Mesendoderm (in vitro differentiated cells): ENCODE results near the gene ENTPD3.

ENCODE experiments used
- DNase-seq: peaks from one replicate; pipeline ENCODE4 v3.0.0; 2013
- H2AK5ac ChIP-seq: 2 replicates; pipeline ENCODE4 v1.6.1; 2013; ENCODE audit warnings: low read length, inconsistent platforms
- H2BK120ac ChIP-seq: 2 replicates; pipeline ENCODE4 v1.6.1; 2013; ENCODE audit warnings: low read depth, mild to moderate bottlenecking, low read length, moderate library complexity, mixed read lengths
- H2BK15ac ChIP-seq: replicated peaks from 2 replicates; pipeline ENCODE4 v1.6.1; 2013; ENCODE audit warnings: low read depth, mild to moderate bottlenecking, moderate library complexity
- H2BK5ac ChIP-seq: 2 replicates; pipeline ENCODE4 v1.6.1; 2013; ENCODE audit warnings: low read length, inconsistent platforms
- H3K18ac ChIP-seq: 2 replicates; pipeline ENCODE4 v1.6.1; 2013; ENCODE audit warnings: mild to moderate bottlenecking, low read length, mixed read lengths
- H3K23ac ChIP-seq: one replicate; pipeline ENCODE4 v1.6.1; 2013; ENCODE audit warnings: low read length
- H3K27ac ChIP-seq: 2 replicates; pipeline ENCODE4 v1.5.1; 2013; ENCODE audit warnings: low read depth, mild to moderate bottlenecking, inconsistent platforms, low read length, moderate library complexity
- H3K27me3 ChIP-seq: 2 replicates; pipeline ENCODE4 v1.6.1; 2013; ENCODE audit warnings: low read length, control low read depth, mild to moderate bottlenecking, inconsistent platforms; ENCODE audit not compliant: insufficient read depth, poor library complexity
- H3K36me3 ChIP-seq: 2 replicates; pipeline ENCODE4 v1.6.1; 2013; ENCODE audit warnings: low read length, inconsistent platforms; ENCODE audit not compliant: control insufficient read depth, insufficient read depth
- H3K4ac ChIP-seq: one replicate; pipeline ENCODE4 v1.6.1; 2013; ENCODE audit warnings: low read depth, mild to moderate bottlenecking, low read length, moderate library complexity
- H3K4me1 ChIP-seq: 2 replicates; pipeline ENCODE4 v1.6.1; 2013; ENCODE audit warnings: low read depth, low read length, inconsistent platforms; ENCODE audit not compliant: control insufficient read depth
- H3K4me2 ChIP-seq: 2 replicates; pipeline ENCODE4 v1.6.1; 2013; ENCODE audit warnings: low read length
- H3K4me3 ChIP-seq: 2 replicates; pipeline ENCODE4 v1.5.1; 2013; ENCODE audit warnings: mild to moderate bottlenecking, low read length
- H3K56ac ChIP-seq: one replicate; pipeline ENCODE4 v1.6.1; 2013; ENCODE audit warnings: low read length
- H3K79me1 ChIP-seq: 2 replicates; pipeline ENCODE4 v1.6.1; 2013; ENCODE audit warnings: low read length, inconsistent platforms
- H3K79me2 ChIP-seq: 2 replicates; pipeline ENCODE4 v1.6.1; 2013; ENCODE audit warnings: mild to moderate bottlenecking, low read length; ENCODE audit not compliant: control insufficient read depth, insufficient read depth
- H3K9ac ChIP-seq: 2 replicates; pipeline ENCODE4 v1.6.1; 2013; ENCODE audit warnings: low read length, inconsistent platforms
- H4K5ac ChIP-seq: one replicate; pipeline ENCODE4 v1.6.1; 2013; ENCODE audit warnings: low read length
- H4K8ac ChIP-seq: one replicate; pipeline ENCODE4 v1.6.1; 2013; ENCODE audit warnings: low read depth, mild to moderate bottlenecking, control low read depth, low read length, moderate library complexity
- WGBS: extraction: QIAGEN DNeasy Blood & Tissue Kit; methylation state at CpG from one replicate; pipeline ENCODE4 v1.1.7; 2013; ENCODE audit warnings: low lambda C conversion rate, missing lambda C conversion rate; ENCODE audit not compliant: insufficient coverage; ENCODE audit errors: extremely low coverage; 5-methylcytosine and 5-hydroxymethylcytosine counted together

ENTPD3 gene

GRCh38 chr3:40463579-40463978 lies 76.6 kb downstream of the ENTPD3 start:
- peaks cover 7% of the 10 kb centered on the region for H3K36me3 ChIP-seq
- no CpG with 5 or more reads among the region's 2 CpGs for WGBS

GRCh38 chr3:40464339-40465110 lies 77.5 kb downstream of the ENTPD3 start:
- no peak overlapping the region for H3K4me3 ChIP-seq
- no peak overlapping the region for H3K4me2 ChIP-seq
- no peak overlapping the region for H2BK120ac ChIP-seq
- no peak overlapping the region for H3K56ac ChIP-seq
- no peak overlapping the region for H4K8ac ChIP-seq
- H2BK5ac ChIP-seq, result no peak overlapping the region
- H3K9ac ChIP-seq, result no peak overlapping the region
- H3K4me1 ChIP-seq, result no peaks in the 10 kb centered on the region
- no peak for DNase-seq
- no peak overlapping the region for H2BK15ac ChIP-seq
- H3K27ac ChIP-seq, result no peak overlapping the region
- no peak overlapping the region for H3K18ac ChIP-seq
- WGBS, result no CpG with 5 or more reads among the region's 9 CpGs
- H3K4ac ChIP-seq, result no peak overlapping the region
- H3K23ac ChIP-seq, result no peak overlapping the region
- peaks cover 4% of the 10 kb centered on the region for H3K79me1 ChIP-seq
- no peak overlapping the region for H2AK5ac ChIP-seq
- no peaks in the 10 kb centered on the region for H3K27me3 ChIP-seq
- peaks cover 5% of the 10 kb centered on the region for H3K79me2 ChIP-seq
- H4K5ac ChIP-seq, result no peak overlapping the region
- H3K36me3 ChIP-seq, result peaks cover 4% of the 10 kb centered on the region

More at GRCh38 chr3:40463579-40463978, 76.6 kb downstream of the ENTPD3 start:
- no peak overlapping the region for H4K8ac ChIP-seq
- no peak overlapping the region for H3K4me3 ChIP-seq
- no peak overlapping the region for H2BK15ac ChIP-seq
- H3K9ac ChIP-seq, result no peak overlapping the region
- H4K5ac ChIP-seq, result no peak overlapping the region
- H2BK5ac ChIP-seq, result no peak overlapping the region
- no peak overlapping the region for H2BK120ac ChIP-seq
- no peaks in the 10 kb centered on the region for H3K27me3 ChIP-seq
- H3K4ac ChIP-seq, result no peak overlapping the region
- H3K56ac ChIP-seq, result no peak overlapping the region
- H3K4me1 ChIP-seq, result no peaks in the 10 kb centered on the region
- DNase-seq, result no peak
- H3K23ac ChIP-seq, result no peak overlapping the region
- H3K4me2 ChIP-seq, result no peak overlapping the region
- no peak overlapping the region for H3K27ac ChIP-seq
- H3K18ac ChIP-seq, result no peak overlapping the region
- H2AK5ac ChIP-seq, result no peak overlapping the region
- H3K79me1 ChIP-seq, result peaks cover 4% of the 10 kb centered on the region
- H3K79me2 ChIP-seq, result peaks cover 9% of the 10 kb centered on the region

GRCh38 chr3:40465111-40465407 lies 78.1 kb downstream of the ENTPD3 start:
- H3K4me3 ChIP-seq, result no peak overlapping the region
- no peak overlapping the region for H3K27ac ChIP-seq
- no peak overlapping the region for H4K8ac ChIP-seq
- no peak overlapping the region for H4K5ac ChIP-seq
- H2BK120ac ChIP-seq, result no peak overlapping the region
- peaks cover 2% of the 10 kb centered on the region for H3K79me1 ChIP-seq
- no peak overlapping the region for H3K23ac ChIP-seq
- 100% methylated on average over 2 of the region's 4 CpGs for WGBS
- H3K56ac ChIP-seq, result no peak overlapping the region
- H3K36me3 ChIP-seq, result peaks cover 2% of the 10 kb centered on the region
- no peak overlapping the region for H3K4me2 ChIP-seq
- H3K27me3 ChIP-seq, result no peaks in the 10 kb centered on the region
- no peak overlapping the region for H3K4ac ChIP-seq
- H3K18ac ChIP-seq, result no peak overlapping the region
- peaks cover 3% of the 10 kb centered on the region for H3K79me2 ChIP-seq
- H3K4me1 ChIP-seq, result no peaks in the 10 kb centered on the region
- H2BK5ac ChIP-seq, result no peak overlapping the region
- DNase-seq, result no peak
- no peak overlapping the region for H2AK5ac ChIP-seq
- H2BK15ac ChIP-seq, result no peak overlapping the region
- no peak overlapping the region for H3K9ac ChIP-seq

- H3K27me3 ChIP-seq, result no peaks in the 10 kb centered on the region
- no peak overlapping the region for H4K8ac ChIP-seq
- no peak overlapping the region for H3K18ac ChIP-seq
- no peak overlapping the region for H2BK120ac ChIP-seq
- no peaks in the 10 kb centered on the region for H3K4me1 ChIP-seq
- DNase-seq, result no peak
- no peak overlapping the region for H3K4me3 ChIP-seq
- H2BK5ac ChIP-seq, result no peak overlapping the region
- H3K9ac ChIP-seq, result no peak overlapping the region
- H3K79me2 ChIP-seq, result no peaks in the 10 kb centered on the region
- no peak overlapping the region for H3K27ac ChIP-seq
- no peak overlapping the region for H2AK5ac ChIP-seq
- no CpG with 5 or more reads among the region's 2 CpGs for WGBS
- H3K56ac ChIP-seq, result no peak overlapping the region
- no peak overlapping the region for H3K4me2 ChIP-seq
- peaks cover 2% of the 10 kb centered on the region for H3K36me3 ChIP-seq
- H3K79me1 ChIP-seq, result no peaks in the 10 kb centered on the region
- no peak overlapping the region for H4K5ac ChIP-seq
- no peak overlapping the region for H3K4ac ChIP-seq
- no peak overlapping the region for H2BK15ac ChIP-seq
- no peak overlapping the region for H3K23ac ChIP-seq
Measured at GRCh38 chr3:40465456-40465855, 78.5 kb downstream of the ENTPD3 start.

GRCh38 chr3:40468018-40468417 lies 81.0 kb downstream of the ENTPD3 start:
- H3K36me3 ChIP-seq, result no peaks in the 10 kb centered on the region
- DNase-seq, result no peak
- H3K4me3 ChIP-seq, result no peak overlapping the region
- H3K79me1 ChIP-seq, result no peaks in the 10 kb centered on the region
- H3K9ac ChIP-seq, result no peak overlapping the region
- H2BK120ac ChIP-seq, result no peak overlapping the region
- no peak overlapping the region for H4K8ac ChIP-seq
- no peak overlapping the region for H4K5ac ChIP-seq
- H3K4me1 ChIP-seq, result no peaks in the 10 kb centered on the region
- H2BK15ac ChIP-seq, result no peak overlapping the region
- no peaks in the 10 kb centered on the region for H3K79me2 ChIP-seq
- no peak overlapping the region for H3K23ac ChIP-seq
- no peaks in the 10 kb centered on the region for H3K27me3 ChIP-seq
- no peak overlapping the region for H3K27ac ChIP-seq
- no CpG with 5 or more reads among the region's 4 CpGs for WGBS
- H3K18ac ChIP-seq, result no peak overlapping the region
- H3K4ac ChIP-seq, result no peak overlapping the region
- no peak overlapping the region for H3K56ac ChIP-seq
- no peak overlapping the region for H2AK5ac ChIP-seq
- no peak overlapping the region for H3K4me2 ChIP-seq
- H2BK5ac ChIP-seq, result no peak overlapping the region

- no CpG with 5 or more reads among the region's 4 CpGs for WGBS
- H3K4me2 ChIP-seq, result no peak overlapping the region
- H3K27ac ChIP-seq, result no peak overlapping the region
- H3K79me2 ChIP-seq, result no peaks in the 10 kb centered on the region
- no peaks in the 10 kb centered on the region for H3K36me3 ChIP-seq
- H3K79me1 ChIP-seq, result no peaks in the 10 kb centered on the region
- no peak overlapping the region for H2BK15ac ChIP-seq
- H3K4ac ChIP-seq, result no peak overlapping the region
- no peak overlapping the region for H4K8ac ChIP-seq
- H2BK120ac ChIP-seq, result no peak overlapping the region
- no peak overlapping the region for H2AK5ac ChIP-seq
- no peak overlapping the region for H3K4me3 ChIP-seq
- H2BK5ac ChIP-seq, result no peak overlapping the region
- no peaks in the 10 kb centered on the region for H3K4me1 ChIP-seq
- no peak overlapping the region for H3K56ac ChIP-seq
- H3K27me3 ChIP-seq, result no peaks in the 10 kb centered on the region
- H3K23ac ChIP-seq, result no peak overlapping the region
- no peak overlapping the region for H3K18ac ChIP-seq
- H3K9ac ChIP-seq, result no peak overlapping the region
- no peak overlapping the region for H4K5ac ChIP-seq
- no peak for DNase-seq
Measured at GRCh38 chr3:40470701-40471100, 83.7 kb downstream of the ENTPD3 start.
